Measurements from ENCODE around the gene AGBL1. TPM values are rescaled to one million over a fixed set of nuclear protein-coding genes. Genes with fewer than 3 reads are reported as not detected.
"Not testable (repeated sequence)": the region's sequence is repeated elsewhere in the genome, so short reads cannot be mapped to it uniquely, and the experiment has no call there.

The AGBL1 gene
- total RNA-seq, 2 experiments from 2014 or later: not detected

GRCh38 chr15:86491118-86491517 is 411.4 kb downstream of the AGBL1 start:
- H3K36me3 Mint-ChIP-seq: no peaks in the 10 kb centered on the region
- POLR2A ChIA-PET: no interaction called here
- ATAC-seq (ENCODE audit: low read depth): no peak
- no peak overlapping the region for H3K4me3 Mint-ChIP-seq
- no peak overlapping the region for H3K27ac Mint-ChIP-seq
- no peaks in the 10 kb centered on the region for H3K4me1 Mint-ChIP-seq
- no peak for DNase-seq
- H3K27me3 Mint-ChIP-seq: no peaks in the 10 kb centered on the region
- peaks cover 2% of the 10 kb centered on the region for H3K9me3 Mint-ChIP-seq

- DNase-seq (no peak), ATAC-seq (ENCODE audit: low read depth) (no peak)
- Mint-ChIP-seq H3K9me3 (peaks cover 2% of the 10 kb centered on the region), H3K36me3 (no peaks in the 10 kb centered on the region), H3K4me3 (no peak overlapping the region), H3K27ac (no peak overlapping the region), H3K27me3 (no peaks in the 10 kb centered on the region), H3K4me1 (no peaks in the 10 kb centered on the region)
- POLR2A ChIA-PET: no interaction called here
Observed at GRCh38 chr15:86493884-86494283, 414.2 kb downstream of the AGBL1 start.

GRCh38 chr15:86494475-86494874 is 414.8 kb downstream of the AGBL1 start:
- ATAC-seq (ENCODE audit: low read depth) (no peak), DNase-seq (no peak)
- H3K4me1 Mint-ChIP-seq: no peaks in the 10 kb centered on the region
- H3K36me3 Mint-ChIP-seq: no peaks in the 10 kb centered on the region
- no peak overlapping the region for H3K4me3 Mint-ChIP-seq
- H3K27me3 Mint-ChIP-seq: no peaks in the 10 kb centered on the region
- no peak overlapping the region for H3K27ac Mint-ChIP-seq
- POLR2A ChIA-PET: no interaction called here
- H3K9me3 Mint-ChIP-seq: peaks cover 2% of the 10 kb centered on the region

- Mint-ChIP-seq H3K36me3 (no peaks in the 10 kb centered on the region), H3K9me3 (no peaks in the 10 kb centered on the region), H3K27ac (no peak overlapping the region), H3K4me3 (no peak overlapping the region), H3K4me1 (no peaks in the 10 kb centered on the region), H3K27me3 (no peaks in the 10 kb centered on the region)
- POLR2A ChIA-PET: no interaction called here
- DNase-seq (no peak), ATAC-seq (ENCODE audit: low read depth) (no peak)
Observed at GRCh38 chr15:86502301-86502700, 422.6 kb downstream of the AGBL1 start.

- Mint-ChIP-seq H3K9me3 (no peaks in the 10 kb centered on the region), H3K4me3 (no peak overlapping the region), H3K4me1 (no peaks in the 10 kb centered on the region), H3K27me3 (no peaks in the 10 kb centered on the region), H3K36me3 (no peaks in the 10 kb centered on the region), H3K27ac (no peak overlapping the region)
- POLR2A ChIA-PET: no interaction called here
- ATAC-seq (ENCODE audit: low read depth) (no peak), DNase-seq (no peak)
Observed at GRCh38 chr15:86505951-86506350, 426.3 kb downstream of the AGBL1 start.

- ATAC-seq (ENCODE audit: low read depth): no peak
- DNase-seq: no peak
- H3K9me3 Mint-ChIP-seq: no peaks in the 10 kb centered on the region
- H3K36me3 Mint-ChIP-seq: no peaks in the 10 kb centered on the region
- POLR2A ChIA-PET: no interaction called here
- H3K4me1 Mint-ChIP-seq: no peaks in the 10 kb centered on the region
- H3K4me3 Mint-ChIP-seq: no peak overlapping the region
- no peaks in the 10 kb centered on the region for H3K27me3 Mint-ChIP-seq
- H3K27ac Mint-ChIP-seq: no peak overlapping the region
Observed at GRCh38 chr15:86506401-86506800, 426.7 kb downstream of the AGBL1 start.

GRCh38 chr15:86515625-86516024 is 436.0 kb downstream of the AGBL1 start:
- Mint-ChIP-seq H3K4me3 (no peak overlapping the region), H3K27ac (no peak overlapping the region), H3K27me3 (no peaks in the 10 kb centered on the region), H3K9me3 (no peaks in the 10 kb centered on the region), H3K36me3 (no peaks in the 10 kb centered on the region), H3K4me1 (no peaks in the 10 kb centered on the region)
- DNase-seq (no peak), ATAC-seq (ENCODE audit: low read depth) (no peak)
- POLR2A ChIA-PET: no interaction called here

- Mint-ChIP-seq H3K36me3 (no peaks in the 10 kb centered on the region), H3K27me3 (no peaks in the 10 kb centered on the region), H3K4me1 (no peaks in the 10 kb centered on the region), H3K4me3 (no peak overlapping the region), H3K9me3 (peaks cover 2% of the 10 kb centered on the region), H3K27ac (no peak overlapping the region)
- no peak for DNase-seq
- POLR2A ChIA-PET: no interaction called here
- ATAC-seq (ENCODE audit: low read depth): no peak
Observed at GRCh38 chr15:86522721-86523120, 443.1 kb downstream of the AGBL1 start.

- Mint-ChIP-seq H3K27me3 (no peaks in the 10 kb centered on the region), H3K36me3 (no peaks in the 10 kb centered on the region), H3K4me3 (no peak overlapping the region), H3K9me3 (peaks cover 4% of the 10 kb centered on the region), H3K27ac (no peak overlapping the region), H3K4me1 (no peaks in the 10 kb centered on the region)
- no peak for DNase-seq
- POLR2A ChIA-PET: no interaction called here
- no peak for ATAC-seq (ENCODE audit: low read depth)
Observed at GRCh38 chr15:86526938-86527690, 447.4 kb downstream of the AGBL1 start.

GRCh38 chr15:86528094-86528493 is 448.4 kb downstream of the AGBL1 start:
- H3K4me3 Mint-ChIP-seq; H3K4me1 Mint-ChIP-seq; DNase-seq; H3K27me3 Mint-ChIP-seq; H3K27ac Mint-ChIP-seq; H3K9me3 Mint-ChIP-seq; H3K36me3 Mint-ChIP-seq; POLR2A ChIA-PET; ATAC-seq (ENCODE audit: low read depth): not testable (repeated sequence)

GRCh38 chr15:86538141-86538540 is 458.5 kb downstream of the AGBL1 start:
- no peaks in the 10 kb centered on the region for H3K27me3 Mint-ChIP-seq
- no peaks in the 10 kb centered on the region for H3K36me3 Mint-ChIP-seq
- H3K9me3 Mint-ChIP-seq: no peaks in the 10 kb centered on the region
- H3K4me3 Mint-ChIP-seq: no peak overlapping the region
- ATAC-seq (ENCODE audit: low read depth): no peak
- no peak overlapping the region for H3K27ac Mint-ChIP-seq
- no peaks in the 10 kb centered on the region for H3K4me1 Mint-ChIP-seq
- no peak for DNase-seq
- POLR2A ChIA-PET: no interaction called here

- Mint-ChIP-seq H3K4me3 (no peak overlapping the region), H3K27me3 (no peaks in the 10 kb centered on the region), H3K9me3 (no peaks in the 10 kb centered on the region), H3K4me1 (no peaks in the 10 kb centered on the region), H3K36me3 (no peaks in the 10 kb centered on the region), H3K27ac (no peak overlapping the region)
- DNase-seq: no peak
- ATAC-seq (ENCODE audit: low read depth): no peak
- POLR2A ChIA-PET: no interaction called here
Observed at GRCh38 chr15:86540840-86541467, 461.3 kb downstream of the AGBL1 start.

- Mint-ChIP-seq H3K27ac (no peak overlapping the region), H3K27me3 (no peaks in the 10 kb centered on the region), H3K4me1 (no peaks in the 10 kb centered on the region), H3K36me3 (no peaks in the 10 kb centered on the region), H3K4me3 (no peak overlapping the region), H3K9me3 (peaks cover 2% of the 10 kb centered on the region)
- no peak for DNase-seq
- ATAC-seq (ENCODE audit: low read depth): no peak
- POLR2A ChIA-PET: no interaction called here
Observed at GRCh38 chr15:86541540-86541939, 461.9 kb downstream of the AGBL1 start.

- H3K36me3 Mint-ChIP-seq: no peaks in the 10 kb centered on the region
- ATAC-seq (ENCODE audit: low read depth): no peak
- H3K4me1 Mint-ChIP-seq: no peaks in the 10 kb centered on the region
- no peak overlapping the region for H3K27ac Mint-ChIP-seq
- H3K9me3 Mint-ChIP-seq: peaks cover 3% of the 10 kb centered on the region
- H3K27me3 Mint-ChIP-seq: no peaks in the 10 kb centered on the region
- H3K4me3 Mint-ChIP-seq: no peak overlapping the region
- DNase-seq: no peak
- POLR2A ChIA-PET: no interaction called here
Observed at GRCh38 chr15:86550075-86550474, 470.4 kb downstream of the AGBL1 start.

All from activated naive CD8-positive, alpha-beta T cell treated with anti-CD3 and anti-CD28 coated beads, Interleukin-2, amount 10 ng/mL, durations not matched to agents 7 days and 5 days (primary cell).